ENCODE results near the gene ARHGAP40.

Gene ARHGAP40

DNA sequence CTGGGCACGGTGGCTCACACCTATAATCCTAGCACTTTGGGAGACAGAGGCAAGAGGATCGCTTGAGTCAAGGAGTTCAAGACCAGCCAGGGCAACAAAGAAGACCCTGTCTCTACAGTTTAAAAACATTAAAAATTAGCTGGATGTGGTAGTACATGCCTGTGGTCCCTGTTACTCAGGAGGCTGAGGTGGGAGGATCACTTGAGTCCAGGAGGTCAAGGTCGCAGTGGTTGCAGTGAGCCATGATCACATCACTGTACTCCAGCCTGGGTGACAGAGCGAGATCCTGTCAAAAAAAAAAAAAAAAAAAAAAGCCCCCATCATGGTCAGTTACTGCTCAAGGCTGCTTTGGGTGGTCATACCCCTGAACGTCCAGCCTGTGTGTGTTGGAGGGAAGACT, 55.8 kb downstream of the ARHGAP40 start:
- DNase-seq: no peak

DNA sequence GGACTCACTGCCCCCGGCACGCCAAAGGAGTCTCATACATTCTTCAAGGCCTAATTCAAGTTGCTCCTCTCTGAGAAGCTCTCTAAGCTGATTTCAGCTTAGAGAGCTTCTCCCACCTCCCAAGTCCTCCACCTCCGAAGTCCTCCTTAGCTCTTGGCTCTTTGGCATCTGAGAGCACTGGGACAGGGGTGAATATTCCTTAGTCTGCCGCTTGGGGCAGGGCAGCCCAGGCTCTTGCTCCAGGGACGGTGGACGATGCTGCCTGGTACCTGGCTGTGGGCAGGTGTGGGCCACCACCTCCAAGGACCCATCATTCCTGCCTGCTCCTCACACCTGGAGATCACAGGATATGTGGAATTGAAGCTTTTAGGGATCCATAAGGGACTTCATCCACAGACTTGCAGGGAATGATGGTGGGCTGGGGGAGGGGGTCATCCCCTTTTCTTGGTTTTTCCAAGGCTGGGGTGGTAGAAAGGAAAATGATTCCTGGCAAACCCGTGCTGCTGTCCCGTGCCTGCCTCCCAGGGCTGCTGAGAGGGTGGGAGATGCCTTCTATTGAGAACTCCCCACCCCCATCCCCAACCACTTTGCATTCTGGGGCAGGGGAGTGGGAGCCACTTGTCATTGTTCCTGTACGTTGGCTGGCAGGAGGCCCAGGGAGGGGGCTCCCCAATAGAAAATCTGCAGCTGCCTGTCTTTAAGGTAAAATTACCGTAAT, 57.4 kb downstream of the ARHGAP40 start:
- peak; percentile 3 for DNase-seq

DNA sequence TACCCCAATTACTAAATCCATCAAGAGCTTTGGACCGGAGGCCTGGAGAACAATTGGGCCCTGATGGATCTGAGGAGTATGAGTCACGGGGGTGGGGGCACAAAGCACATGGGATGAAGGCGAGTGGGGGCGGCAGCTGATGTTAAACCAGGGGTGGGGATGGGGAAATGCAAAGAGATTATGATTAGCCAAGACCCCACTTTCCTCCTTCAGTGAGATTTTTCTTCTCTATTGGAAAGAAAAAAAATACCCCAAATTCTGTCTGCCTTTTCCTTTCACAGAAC, 57.9 kb downstream of the ARHGAP40 start:
- DNase-seq: no peak

DNA sequence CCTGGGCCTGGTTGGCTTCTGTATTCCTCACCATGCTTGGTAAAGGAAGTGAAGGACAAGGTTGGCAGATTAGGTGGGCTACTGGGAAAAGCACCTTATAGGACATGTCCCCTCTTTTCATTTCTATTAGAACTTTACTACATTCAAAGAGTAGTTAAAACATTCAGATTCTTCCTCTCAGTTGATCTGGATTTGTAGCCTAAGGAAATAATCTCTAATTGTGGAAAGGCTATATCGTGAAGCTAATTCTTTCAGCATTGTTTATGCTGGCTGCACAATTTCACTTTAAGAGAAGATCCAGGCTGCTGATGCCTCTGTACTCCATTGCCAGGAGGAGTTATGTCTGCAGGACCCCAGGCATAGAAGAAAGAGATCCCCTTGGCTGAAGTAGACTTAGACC, 58.8 kb downstream of the ARHGAP40 start:
- DNase-seq: no peak

DNA sequence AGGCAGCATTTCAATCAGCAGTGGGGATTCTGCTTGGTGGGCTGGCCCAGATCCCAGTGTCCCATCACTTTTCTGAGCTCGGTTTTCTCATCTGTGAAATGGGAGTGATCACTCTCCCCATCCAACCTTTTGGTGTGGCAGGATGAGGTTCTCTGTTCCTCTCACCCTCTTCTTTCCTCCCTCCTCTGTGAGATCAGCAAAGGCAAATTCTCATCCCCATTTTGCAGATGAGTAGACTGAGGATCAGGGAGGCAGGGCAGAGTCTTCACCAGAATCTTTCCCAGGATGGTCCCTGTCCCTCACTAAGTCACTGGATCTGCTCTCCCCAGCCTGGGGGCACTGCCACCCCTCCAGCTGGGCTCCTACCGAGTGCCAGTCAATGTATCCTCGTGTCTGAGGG, 62.1 kb downstream of the ARHGAP40 start:
- DNase-seq: no peak

DNA sequence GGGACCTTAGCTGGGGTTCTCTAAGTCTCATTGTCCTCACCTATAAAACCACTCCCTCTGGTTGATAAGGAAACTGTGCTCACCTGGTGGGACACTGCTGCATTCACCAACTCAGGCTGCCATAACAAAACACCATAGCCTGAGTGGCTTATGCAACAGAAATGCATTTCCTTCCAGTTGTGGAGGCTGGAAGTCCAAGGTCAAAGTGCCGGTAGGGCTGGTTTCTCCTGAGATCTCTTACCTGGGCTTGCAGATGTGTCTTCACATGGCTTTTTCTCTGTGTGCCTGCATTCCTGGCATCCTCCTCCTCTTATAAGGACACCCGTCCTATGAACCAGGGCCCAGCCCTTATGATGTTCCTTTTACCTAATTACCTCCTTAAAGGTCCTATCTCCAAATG, 62.7 kb downstream of the ARHGAP40 start:
- DNase-seq: no peak

DNA sequence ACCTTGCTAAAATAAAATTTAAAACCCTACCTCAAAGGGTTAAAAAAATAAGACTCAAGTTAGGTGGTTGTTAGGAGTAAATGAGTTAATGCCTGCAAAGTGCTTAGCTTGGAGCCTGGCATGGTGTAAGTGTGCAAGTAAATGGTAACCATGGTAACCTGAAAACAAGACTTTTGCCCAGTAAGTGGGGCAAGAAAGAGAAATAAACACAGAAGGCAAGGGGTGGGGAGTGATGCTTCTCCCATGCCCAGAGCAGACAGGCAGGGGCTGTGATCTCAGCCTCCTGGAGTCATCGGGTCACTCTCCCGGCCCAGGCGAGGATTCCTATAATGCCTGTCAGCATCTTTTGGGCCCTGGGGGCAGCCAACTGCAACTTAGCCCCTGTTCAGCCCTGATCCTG, 63.5 kb downstream of the ARHGAP40 start:
- no peak for DNase-seq

DNA sequence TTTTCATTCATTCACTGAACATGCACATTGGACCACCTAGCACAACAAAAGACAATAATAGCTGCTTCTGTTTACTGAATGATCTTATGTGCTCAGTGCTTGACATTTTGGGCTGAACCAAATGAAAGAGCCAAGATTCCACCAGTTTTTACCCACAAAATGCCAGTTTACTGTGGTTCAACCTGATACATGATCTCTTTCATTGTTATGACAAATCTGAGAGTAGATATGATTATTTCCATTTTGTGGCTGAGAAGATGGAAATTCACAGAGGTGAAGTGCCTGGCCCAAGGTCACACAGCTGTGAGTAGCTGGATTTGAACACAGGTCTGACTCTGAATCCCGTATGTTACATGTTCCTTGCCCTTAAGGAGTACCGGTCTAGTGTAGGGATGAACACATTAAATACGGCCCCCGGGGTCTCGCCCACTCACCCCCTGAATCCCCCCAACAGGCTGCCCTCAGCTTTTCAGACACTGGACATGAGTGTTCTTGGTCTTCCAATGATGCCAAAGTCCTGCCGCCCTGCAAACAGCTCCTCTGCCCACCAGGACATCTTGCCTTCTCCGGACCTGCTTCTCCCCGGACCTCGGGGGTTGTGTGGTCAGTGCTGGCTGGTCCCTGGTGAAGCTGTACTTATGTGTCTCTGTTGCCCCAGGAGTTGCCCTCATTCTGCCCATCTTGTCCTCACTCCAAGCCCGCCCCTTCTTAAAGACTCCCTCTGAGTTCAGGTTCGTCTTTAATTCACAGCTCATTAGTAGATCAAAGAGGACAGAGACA, 64.1 kb downstream of the ARHGAP40 start:
- DNase-seq: no peak

DNA sequence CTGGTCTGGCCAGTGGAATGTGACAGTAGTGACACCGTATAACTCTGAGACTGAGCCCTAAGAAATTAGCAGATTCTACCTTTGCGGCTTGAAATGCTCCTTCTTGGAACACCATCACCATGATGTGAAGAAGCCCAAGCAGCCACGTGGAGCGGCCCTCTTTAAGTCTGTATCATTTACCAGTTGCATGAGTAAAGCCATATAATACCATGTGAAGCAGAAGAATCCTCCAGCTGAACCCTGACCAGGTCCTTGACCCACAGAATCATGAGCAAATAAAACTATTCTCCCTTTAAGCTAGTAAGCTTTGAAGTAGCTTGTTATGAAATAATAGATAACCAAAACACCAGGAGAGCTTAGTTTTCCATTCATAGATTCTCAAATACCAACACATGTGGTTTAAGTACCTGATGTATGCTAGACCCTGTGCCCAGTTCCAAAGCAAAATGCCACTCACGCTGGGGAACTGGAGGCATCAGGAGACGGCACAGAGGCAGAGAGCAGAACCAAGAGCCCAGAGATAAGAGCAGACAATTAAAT, 65.9 kb downstream of the ARHGAP40 start:
- DNase-seq: no peak

DNA sequence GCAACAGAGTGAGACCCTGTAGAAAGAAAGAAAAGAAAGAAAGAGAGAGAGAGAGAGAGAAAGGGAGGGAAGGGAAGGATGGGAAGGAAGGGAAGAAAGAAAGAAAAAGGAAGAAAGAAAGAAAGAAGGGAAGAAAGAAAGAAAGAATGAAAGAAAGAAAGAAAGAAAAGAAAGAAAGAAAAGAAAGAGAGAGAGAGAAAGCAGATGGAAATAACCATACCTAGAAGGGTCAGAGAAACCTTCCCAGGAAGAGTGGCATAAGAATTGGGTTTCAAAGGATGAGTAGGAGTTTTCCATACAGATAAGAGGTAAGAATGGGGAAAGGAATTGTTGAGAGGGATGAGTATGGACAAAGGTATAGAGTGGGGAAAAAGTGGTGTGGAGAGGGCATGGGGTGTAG, 68.1 kb downstream of the ARHGAP40 start:
- DNase-seq: no peak

DNA sequence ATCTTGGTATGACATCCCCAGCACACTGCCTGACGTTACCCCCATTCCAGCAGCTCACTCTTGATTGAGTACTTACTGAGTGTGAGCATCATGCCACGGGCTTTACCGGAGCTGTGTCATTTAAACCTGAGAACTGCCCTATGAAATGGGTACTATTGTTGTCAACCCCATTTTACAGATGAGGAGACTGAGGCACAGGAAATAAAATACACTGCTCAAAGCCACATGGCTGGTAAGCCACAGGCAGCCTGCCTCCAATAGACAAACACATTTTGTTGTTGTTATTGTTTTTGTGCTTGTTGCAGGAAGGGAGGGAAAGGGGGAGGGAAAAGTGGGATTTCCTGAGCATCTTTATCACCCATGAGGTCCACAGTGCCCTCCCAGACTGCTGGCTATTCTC, 69.2 kb downstream of the ARHGAP40 start:
- no peak for DNase-seq

DNA sequence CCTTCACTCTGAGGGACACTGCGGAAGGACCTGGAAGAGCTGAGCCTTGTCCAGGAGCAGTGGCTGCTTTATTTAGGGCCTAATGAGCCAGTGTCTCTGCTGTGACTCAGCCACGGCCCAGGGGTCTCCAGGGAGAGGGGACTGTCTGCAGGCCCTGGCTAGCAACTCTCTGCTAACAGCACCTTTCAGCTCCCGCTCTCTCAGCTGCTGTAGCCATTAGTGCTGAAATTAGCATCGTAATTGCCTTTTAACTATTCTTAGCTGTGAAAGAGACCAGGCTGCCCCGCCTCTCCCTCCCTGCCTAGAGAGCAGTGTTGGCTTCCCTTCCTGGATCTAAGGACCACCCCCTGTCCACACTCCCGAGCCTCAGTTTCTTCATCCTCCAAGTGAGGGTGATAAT, 69.6 kb downstream of the ARHGAP40 start:
- no peak for DNase-seq

DNA sequence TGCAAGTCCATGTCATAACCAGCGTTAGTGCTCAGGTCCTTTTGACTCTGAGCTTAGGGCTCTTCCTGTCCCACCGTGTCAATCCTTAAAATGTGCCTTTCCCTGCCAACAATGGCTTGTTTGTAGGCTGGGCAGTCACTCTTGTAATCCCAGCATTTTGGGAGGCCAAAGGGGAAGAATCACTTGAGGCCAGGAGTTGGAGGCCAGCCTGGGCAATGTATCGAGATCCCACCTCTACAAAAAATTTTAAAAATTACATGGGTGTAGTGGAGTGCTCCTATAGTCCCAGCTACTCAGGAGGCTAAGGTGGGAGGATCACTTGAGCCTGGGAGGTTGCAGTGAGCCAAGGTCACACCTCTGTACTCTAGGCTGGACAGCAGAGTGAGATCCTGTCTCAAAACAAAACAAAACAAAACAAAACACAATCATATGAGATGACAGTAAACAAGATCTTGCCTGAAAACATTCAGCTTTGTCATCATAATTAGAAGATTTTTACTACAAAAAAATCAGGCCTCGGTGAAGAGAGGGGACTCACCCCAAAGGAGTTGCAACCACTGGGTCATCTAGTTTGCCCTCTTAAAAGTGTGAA, 70.2 kb downstream of the ARHGAP40 start:
- DNase-seq: no peak

DNA sequence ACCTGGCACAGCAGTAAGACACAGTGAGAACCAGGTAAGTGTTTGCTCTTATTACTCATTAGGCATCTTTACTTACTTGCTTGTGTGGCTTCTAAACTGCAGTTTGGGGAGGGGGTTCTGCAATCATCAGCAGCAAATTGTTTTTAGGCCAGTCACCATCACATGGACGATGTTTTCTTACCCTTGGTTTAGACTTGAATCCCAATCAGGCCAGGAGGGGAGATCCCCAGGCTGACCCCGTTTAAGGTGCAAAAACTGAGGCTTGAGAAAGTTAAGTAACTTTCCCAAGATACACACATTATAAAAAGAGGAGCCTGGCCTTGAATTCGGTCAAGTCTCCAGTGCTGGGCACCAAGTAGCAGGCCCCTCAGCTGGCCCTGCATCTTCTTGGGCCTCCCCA, 70.9 kb downstream of the ARHGAP40 start:
- no peak for DNase-seq

DNA sequence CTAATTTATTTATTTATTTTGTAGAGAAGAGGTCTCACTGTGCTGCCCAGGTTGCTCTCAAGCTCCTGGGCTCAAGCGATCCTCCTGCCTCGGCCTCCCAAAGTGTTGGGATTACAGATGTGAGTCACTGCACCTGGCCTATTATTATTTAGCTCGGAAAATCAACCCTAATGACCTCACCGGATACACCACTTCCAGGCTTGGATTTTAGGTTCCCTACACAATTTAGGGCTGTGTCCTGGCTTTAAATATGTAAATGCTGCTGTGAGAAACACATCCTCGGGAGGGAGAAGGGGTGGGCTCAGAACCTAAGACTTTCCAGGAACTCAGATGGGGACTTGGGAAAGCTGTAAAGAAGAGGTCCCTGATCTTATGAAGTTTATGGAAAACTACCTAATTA, 71.7 kb downstream of the ARHGAP40 start:
- no peak for DNase-seq

DNA sequence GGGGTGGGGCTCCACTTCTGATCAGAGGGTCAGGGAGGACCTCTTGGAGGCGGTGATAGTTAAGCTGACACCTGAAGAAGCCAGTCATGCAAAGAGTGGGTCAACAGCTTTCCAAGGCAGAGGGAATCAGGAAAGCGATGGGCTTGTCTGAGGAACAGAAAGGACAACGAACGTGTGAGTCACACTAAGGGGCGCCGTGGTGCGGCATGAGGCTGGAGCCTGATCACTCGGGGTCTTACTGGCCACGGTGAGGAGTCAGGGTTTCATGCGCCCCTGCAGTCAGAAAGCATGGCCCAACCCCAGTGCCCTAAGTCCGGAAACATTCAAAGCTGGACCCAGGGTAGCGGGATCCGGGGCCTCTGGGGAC, 72.1 kb downstream of the ARHGAP40 start:
- DNase-seq: no peak

DNA sequence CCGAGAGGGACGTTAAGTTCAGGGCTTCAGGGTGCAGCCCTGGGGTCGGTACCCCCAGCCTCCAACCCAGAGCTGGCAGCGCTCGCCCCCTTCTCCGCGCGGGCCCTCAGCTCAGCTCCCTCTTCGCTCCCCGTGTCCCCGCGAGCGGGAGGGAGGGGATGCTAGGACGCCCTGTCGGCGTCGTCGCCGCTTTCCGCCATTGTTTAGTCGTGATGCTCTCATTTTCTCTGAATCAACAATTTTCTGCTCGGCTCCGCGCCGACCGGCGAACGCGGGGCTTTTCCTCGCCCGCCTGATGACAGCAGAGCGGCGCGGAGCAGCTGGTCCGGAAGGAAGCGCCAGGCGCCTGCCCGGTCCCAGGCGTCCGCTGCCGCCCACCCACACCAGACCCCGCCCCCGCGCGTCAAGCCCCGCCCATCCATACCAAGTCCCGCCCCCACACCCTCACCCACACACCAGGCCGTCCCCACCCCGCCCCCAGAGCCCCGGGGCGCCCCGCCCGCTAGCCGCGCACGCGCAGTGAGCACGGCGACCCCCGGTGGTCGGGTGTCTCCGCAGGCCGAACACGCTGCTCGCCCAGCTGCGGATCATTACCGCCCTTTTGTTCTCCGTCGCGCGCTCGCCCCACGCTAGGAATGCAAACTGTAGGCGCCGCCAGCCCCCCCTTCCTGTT, 72.6 kb downstream of the ARHGAP40 start:
- DNase-seq: no peak

DNA sequence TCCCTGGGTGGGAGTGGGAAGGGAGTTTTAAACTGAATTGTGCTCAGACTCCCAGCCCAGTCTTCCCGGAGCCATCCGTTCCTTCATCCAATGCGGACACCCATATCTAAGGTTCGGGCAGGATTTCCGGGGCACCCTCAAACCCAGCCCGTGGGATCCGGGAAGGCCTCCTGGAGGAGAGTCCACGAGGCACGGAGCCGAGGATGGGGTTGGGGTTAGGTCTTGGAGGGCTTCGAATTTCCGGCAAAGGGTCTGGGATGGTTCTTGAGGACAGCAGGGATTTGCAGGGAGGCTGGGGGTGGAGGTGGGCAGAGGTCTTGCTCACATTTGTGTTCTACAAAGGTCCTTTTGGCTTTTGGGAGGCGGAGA, 73.1 kb downstream of the ARHGAP40 start:
- no peak for DNase-seq

DNA sequence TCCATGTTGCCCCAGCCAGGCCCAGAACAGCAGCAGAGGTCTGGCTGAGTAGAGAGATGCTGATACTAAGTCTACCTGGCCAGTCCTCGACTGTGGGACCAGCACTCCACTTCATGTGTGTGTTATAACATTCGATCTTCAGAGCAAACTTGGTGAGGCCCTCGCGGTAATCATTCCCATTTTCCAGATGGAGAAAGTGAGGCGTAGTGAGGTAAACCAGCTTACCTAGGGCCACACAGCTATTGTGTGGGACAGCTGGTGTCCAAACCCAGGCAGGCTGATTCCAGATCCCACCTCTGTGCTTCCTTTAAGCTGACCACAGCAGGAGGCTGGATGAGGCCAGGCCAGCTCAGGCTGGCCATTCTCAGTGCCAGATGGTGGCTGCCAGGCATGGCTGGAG, 75.0 kb downstream of the ARHGAP40 start:
- no peak for DNase-seq

DNA sequence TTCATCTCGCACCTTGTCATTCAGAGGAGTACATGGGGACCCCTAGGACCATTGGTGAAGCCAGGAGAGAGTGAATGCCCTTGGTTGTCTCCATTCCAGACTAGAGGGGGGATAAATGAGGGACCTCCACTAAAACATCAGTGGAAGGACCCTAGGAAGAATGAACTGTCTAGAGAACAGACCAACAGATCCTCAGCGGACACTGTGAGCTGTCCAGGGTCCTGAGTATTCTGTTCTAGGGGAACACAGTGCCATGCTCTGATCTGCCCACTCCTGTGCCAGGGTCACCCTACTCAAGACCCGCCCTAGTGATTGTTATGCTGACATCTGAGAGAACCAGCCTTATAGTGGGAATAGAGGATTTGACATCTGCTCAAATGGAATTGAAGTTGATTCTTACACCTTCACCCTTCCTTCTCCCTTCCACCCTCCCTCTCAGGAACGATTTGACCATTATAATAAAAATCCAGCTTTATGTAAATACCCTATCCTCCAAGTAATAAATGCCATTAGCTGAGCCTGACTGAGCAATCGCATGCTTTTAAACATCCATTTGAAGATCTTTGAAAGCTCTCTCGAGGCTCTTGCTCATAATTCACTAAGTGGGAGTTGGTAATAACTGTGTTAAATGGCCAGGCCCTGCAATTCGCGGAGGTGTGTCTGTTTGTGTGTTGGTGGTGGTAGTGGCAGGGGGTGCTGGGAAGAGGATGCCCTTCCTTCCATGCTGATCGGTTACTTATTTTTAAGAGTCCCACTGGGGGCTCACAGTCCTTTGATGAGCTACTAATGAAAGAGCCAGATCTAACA, 79.1 kb downstream of the ARHGAP40 start:
- no peak for DNase-seq

DNA sequence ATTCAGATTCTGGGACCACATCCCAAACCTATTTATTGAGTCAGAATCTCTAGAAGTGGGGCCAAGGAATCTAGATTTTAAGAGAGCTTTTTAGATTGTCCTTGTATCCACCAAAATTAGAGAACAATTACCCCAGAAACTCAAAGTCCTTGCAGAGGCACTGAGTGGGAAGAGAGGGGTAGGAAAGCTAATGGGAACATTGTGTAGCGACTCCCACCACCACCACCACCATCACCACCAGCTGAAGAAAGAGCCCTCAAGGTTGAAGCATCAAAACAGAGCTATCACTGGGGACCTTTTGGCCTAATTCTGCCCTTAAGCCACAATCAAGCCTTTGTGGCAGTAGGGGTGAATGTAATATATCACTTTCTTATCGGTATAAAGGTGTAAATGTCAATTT, 83.7 kb downstream of the ARHGAP40 start:
- no peak for DNase-seq

DNA sequence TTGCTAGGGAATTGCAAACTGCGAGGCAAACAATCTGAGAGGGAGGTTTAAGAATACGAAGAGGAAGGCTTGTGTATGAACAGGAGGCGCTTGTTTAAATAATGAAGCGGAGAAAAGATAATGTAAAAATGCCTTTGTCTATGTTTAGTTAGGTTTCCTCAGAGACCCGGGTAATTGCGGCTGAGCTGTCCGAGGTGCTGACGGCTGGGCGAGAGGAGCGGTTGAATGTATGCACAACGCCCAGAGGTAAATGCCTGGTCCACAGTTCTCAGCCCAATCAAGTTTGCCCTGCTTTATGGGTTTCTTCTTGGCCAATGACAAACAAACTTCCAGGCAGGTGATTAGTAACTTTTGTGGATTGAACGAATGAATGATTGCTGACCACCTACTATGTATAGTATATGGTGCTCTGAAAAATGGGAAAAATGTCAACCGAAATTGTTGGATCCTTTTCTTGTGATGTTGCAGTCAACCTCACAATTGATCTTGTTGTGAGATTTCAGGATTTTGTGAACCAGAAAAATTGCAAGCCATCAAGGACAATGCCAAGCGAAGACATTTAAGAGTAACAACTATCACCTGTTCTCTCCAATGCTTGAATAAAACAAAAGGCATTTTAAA, 84.4 kb downstream of the ARHGAP40 start:
- DNase-seq: no peak

All from SHP77 treated with DMSO at 0.1 percent for 48 hours (cell line).